Coronary artery (tissue), 2 donors: ENCODE measurements around the gene CD101.
"Not testable (repeated sequence)": the region's sequence is repeated elsewhere in the genome, so short reads cannot be mapped to it uniquely, and the experiment has no call there.

ENCODE experiments used
- DNase-seq: peaks from one replicate; pipeline ENCODE4 v3.0.0-alpha.2; 2017; ENCODE audit warnings: low spot score
- H3K27ac ChIP-seq, 2 donors: fragments of 200-600 bp; sonication (generic); one replicate each; pipeline ENCODE4 v1.5.1; 2016 to 2019
- H3K4me3 ChIP-seq: fragments of 200-600 bp; sonication (generic); 2 replicates; pipeline ENCODE4 v1.5.1; 2016; ENCODE audit warnings: mild to moderate bottlenecking, moderate library complexity
- CTCF ChIP-seq: fragments of 200-600 bp; sonication (generic); IDR thresholded peaks from one replicate; pipeline ENCODE4 v1.5.1; 2019; ENCODE audit warnings: antibody characterized with exemption

CD101 gene

GRCh38 chr1:116971965-116972673 is 29.4 kb upstream of the CD101 start:
- Histone ChIP-seq H3K27ac (no peak overlapping the region), H3K4me3 (no peak overlapping the region)
- DNase-seq = no peak
- TF ChIP-seq CTCF = no peak

GRCh38 chr1:116972674-116973030 is 28.9 kb upstream of the CD101 start:
- TF ChIP-seq CTCF = no peak
- no peak for DNase-seq
- H3K27ac ChIP-seq = no peak overlapping the region
- H3K4me3 ChIP-seq = no peak overlapping the region

GRCh38 chr1:116980309-116980708 is 21.3 kb upstream of the CD101 start:
- DNase-seq, H3K4me3 ChIP-seq, H3K27ac ChIP-seq: not testable (repeated sequence)

DNA sequence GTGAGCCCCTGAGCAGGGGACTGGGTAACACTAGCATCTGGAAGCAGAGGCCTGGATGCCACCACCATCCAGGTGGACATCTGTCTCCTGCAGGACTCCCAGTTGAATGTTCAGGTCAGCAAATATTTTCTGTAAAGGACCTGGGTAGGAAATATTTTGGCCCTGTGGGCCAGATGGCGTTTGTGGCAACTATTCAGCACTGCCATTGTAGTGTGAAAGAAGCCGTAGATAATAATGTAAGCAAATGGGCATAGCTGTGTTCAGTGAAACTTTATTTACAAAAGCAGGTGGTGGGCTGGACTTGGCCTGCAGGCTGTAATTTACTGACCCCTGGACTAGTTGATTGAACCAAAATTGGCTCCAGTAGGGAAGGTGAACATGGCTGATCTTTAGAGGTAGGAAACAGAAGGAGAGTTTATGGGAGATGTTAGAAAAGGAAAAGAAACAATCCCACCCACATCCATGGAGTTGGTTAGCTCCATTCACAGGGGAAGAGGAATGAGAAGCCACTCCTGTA is 20.0 kb upstream of the CD101 start:
- Histone ChIP-seq H3K4me3 (no peak overlapping the region), H3K27ac (no peak overlapping the region)
- no peak for DNase-seq
- no peak for TF ChIP-seq CTCF

DNA sequence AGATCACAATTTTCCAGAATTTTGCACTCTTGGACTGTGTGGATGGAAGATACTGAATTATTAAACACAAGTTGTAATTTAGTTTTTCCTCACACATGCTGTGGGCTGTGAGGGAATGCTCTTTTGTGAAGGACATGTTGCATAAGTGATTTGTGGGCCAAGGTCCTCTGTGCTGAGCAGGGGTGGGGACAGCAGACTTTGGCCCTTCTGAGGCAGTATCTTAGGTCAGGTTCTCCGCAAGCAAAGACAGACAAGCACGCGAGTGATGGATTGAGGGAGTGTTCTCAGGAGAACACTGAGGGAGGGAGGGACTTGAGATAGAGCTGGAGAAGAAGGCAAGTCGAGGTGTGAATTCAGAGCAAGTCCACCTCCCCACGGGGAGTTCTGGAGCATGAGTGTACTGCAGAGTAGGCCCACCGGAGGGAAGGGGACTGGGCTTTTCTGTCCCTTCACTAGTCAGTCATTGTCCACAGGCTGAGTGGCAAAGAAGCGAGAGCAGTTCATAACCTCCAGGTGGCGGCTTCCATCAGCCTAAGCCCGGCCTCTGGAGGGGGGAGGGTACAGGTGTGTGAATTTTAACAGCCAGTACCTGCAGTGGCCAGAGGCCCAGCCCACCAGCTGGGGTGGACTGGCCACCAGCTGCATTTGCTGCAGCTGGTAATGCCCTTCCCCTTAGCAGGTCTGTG is 19.1 kb upstream of the CD101 start:
- Histone ChIP-seq H3K27ac (no peak overlapping the region), H3K4me3 (no peak overlapping the region)
- TF ChIP-seq CTCF = no peak
- no peak for DNase-seq

GRCh38 chr1:116983112-116983511 is 18.4 kb upstream of the CD101 start:
- DNase-seq = no peak
- no peak overlapping the region for H3K4me3 ChIP-seq
- H3K27ac ChIP-seq = no peak overlapping the region
- TF ChIP-seq CTCF = no peak

DNA sequence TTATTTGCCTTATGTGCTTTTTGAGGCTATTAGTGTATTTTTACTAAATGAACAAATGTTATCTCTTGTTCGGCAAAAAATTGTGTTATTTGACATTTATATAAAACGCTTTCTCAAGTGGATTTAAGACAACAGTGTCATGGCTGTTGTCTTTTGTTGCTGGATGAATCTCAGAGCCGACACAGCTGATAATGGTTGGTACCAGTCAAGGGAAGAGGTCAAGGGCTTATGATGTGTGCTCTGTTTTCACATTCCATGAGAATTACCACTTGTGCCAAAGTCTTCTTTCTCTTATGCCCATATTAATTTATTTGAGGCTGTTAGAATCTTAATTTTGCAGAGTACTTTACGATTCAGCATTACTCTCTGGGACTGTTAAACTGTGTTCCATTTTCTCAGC is 17.9 kb upstream of the CD101 start:
- DNase-seq = no peak
- Histone ChIP-seq H3K27ac (no peak overlapping the region), H3K4me3 (no peak overlapping the region)
- no peak for TF ChIP-seq CTCF
